K562 (cell line): ENCODE data around the gene PIERCE2. TPM values are rescaled to one million over a fixed set of nuclear protein-coding genes. Genes with fewer than 3 reads are reported as not detected.
A peak's percentile ranks its signal among the peaks of the same experiment; 100 is the strongest.

Experiments used
- CLOCK ChIP-seq: fragments of 250-450 bp; sonication (Bioruptor Pico); IDR thresholded peaks from 2 replicates; pipeline ENCODE4 v1.4.0; 2020; ENCODE audit warnings: mild to moderate bottlenecking, moderate library complexity, borderline replicate concordance
- ESRRA ChIP-seq: fragments of 450-650 bp; IDR thresholded peaks from 2 replicates; pipeline ENCODE4 v1.6.1; 2014; ENCODE audit warnings: low read depth, mild to moderate bottlenecking, moderate library complexity, borderline replicate concordance
- ESRRB ChIP-seq: fragments of 250-450 bp; sonication (Bioruptor Pico); IDR thresholded peaks from 2 replicates; pipeline ENCODE4 v1.5.0; 2020; ENCODE audit warnings: mild to moderate bottlenecking, moderate library complexity, borderline replicate concordance
- HDAC1 ChIP-seq, 2 experiments: fragments of 450-650 bp; IDR thresholded peaks; 2 replicates each; pipeline ENCODE4 v1.6.1; 2016 to 2017; ENCODE audit warnings: inconsistent platforms in 1 of 2, mild to moderate bottlenecking in 1 of 2, moderate library complexity in 1 of 2
- HDAC8 ChIP-seq: fragments of 450-650 bp; IDR thresholded peaks from 2 replicates; pipeline ENCODE4 v1.6.1; 2016; ENCODE audit warnings: mild to moderate bottlenecking, missing genetic modification characterization, moderate library complexity, missing compliant biosample characterization
- KDM2B ChIP-seq: fragments of 250-450 bp; sonication (Bioruptor Pico); IDR thresholded peaks from 2 replicates; pipeline ENCODE4 v1.8.0; 2021; ENCODE audit warnings: mild to moderate bottlenecking, moderate library complexity
- MXI1 ChIP-seq: IDR thresholded peaks from 2 replicates; pipeline ENCODE4 v1.6.1; 2011; ENCODE audit warnings: low read depth, mild to moderate bottlenecking, improper control_type of control experiment, low read length
- PTTG1 ChIP-seq: fragments of 450-650 bp; IDR thresholded peaks from 2 replicates; pipeline ENCODE4 v1.6.1; 2016; ENCODE audit warnings: low read depth, mild to moderate bottlenecking, missing genetic modification characterization, missing compliant biosample characterization
- ZBTB40 ChIP-seq, 2 experiments: fragments of 450-650 bp in 1 of 2; sonication (generic) in 1 of 2; formaldehyde crosslinking in 1 of 2; IDR thresholded peaks; 2 replicates each; pipeline versions ENCODE4 v1.7.1 to v1.9.0; 2016 to 2022; ENCODE audit warnings: inconsistent platforms in 1 of 2, mild to moderate bottlenecking in 1 of 2, missing genetic modification reagents in 1 of 2
- ZNF316 ChIP-seq: fragments of 450-650 bp; IDR thresholded peaks from 2 replicates; pipeline ENCODE4 v1.6.1; 2016
- ZNF431 ChIP-seq: sonication (generic); formaldehyde crosslinking; IDR thresholded peaks from 2 replicates; pipeline ENCODE4 v1.8.0; 2022; ENCODE audit warnings: mild to moderate bottlenecking, missing genetic modification reagents
- ZNF766 ChIP-seq: fragments of 200-800 bp; sonication (Bioruptor generic); conservative IDR thresholded peaks from 2 replicates; pipeline ENCODE4 v1.6.1; 2016; ENCODE audit warnings: missing genetic modification characterization, missing compliant biosample characterization
- ZZZ3 ChIP-seq: fragments of 450-650 bp; IDR thresholded peaks from 2 replicates; pipeline ENCODE4 v1.6.1; 2016; ENCODE audit warnings: antibody characterized with exemption, mild to moderate bottlenecking, moderate library complexity
- polyA plus RNA-seq, 8 experiments: library from polyadenylated mRNA; depleted of rRNA in 4 of 8; stranded (reverse) in 5 of 8; unstranded in 3 of 8; fragments of >200 nt; fragmentation: Nextera tagmentation in 2 of 8; fragmentation: Illumina TruSeq in 1 of 8; extraction: Ambion mirVana in 2 of 8; extraction: Trizol in 1 of 8; gene quantifications; 2 replicates each; pipeline versions ENCODE4 v1.2.1 to v1.2.3, GENCODE V29; 2011 to 2014; ENCODE audit warnings: inconsistent platforms in 1 of 8, missing spikeins in 1 of 8
- total RNA-seq, 7 experiments: library from RNA; depleted of rRNA in 6 of 7; stranded (reverse); fragments of >200 nt in 6 of 7; fragmentation: Illumina TruSeq in 2 of 7; extraction: Trizol in 2 of 7; gene quantifications; 2 replicates each; pipeline versions ENCODE4 v1.2.1 to v1.2.3, GENCODE V29; 2011 to 2021; ENCODE audit warnings: low replicate concordance in 1 of 7

PIERCE2 gene
- total and polyA plus RNA-seq, 9 of the 15 experiments (the other 6 are each of a cell fraction or from before 2014, with no cell fraction given), result 2.9 to 4.8 (median 4.0) TPM

GRCh38 chr15:55403531-55403930 lies 4.8 kb upstream of the PIERCE2 start (continued):
- TF ChIP-seq ZBTB40 (IDR thresholded peaks at IDR 0.05) (no peak), ZBTB40 (CRISPR knock-in tag; IDR thresholded peaks at IDR 0.05) (no peak), ZNF316 (peak; percentile 98), CLOCK (CRISPR knock-in tag) (no peak), HDAC8 (no peak), PTTG1 (tag) (no peak), ESRRA (peak; percentile 77; the same call in 1 of the 2 replicates), MXI1 (no peak), ZNF766 (CRISPR knock-in tag) (peak; percentile 84), ESRRB (no peak), ZZZ3 (no peak), ZNF431 (CRISPR knock-in tag) (no peak), KDM2B (no peak), HDAC1 (IDR thresholded peaks at IDR 0.05) (no peak; a peak in 1 of 4 replicates)
